HK-2 (cell line): Measurements from ENCODE around the gene DOCK1.

Experiments
- DNase-seq: peaks from one replicate; pipeline ENCODE4 v3.0.0-alpha.2; 2018; ENCODE audit not compliant: unreplicated experiment

DOCK1 gene

GRCh38 chr10:126950401-126951105 lies 45.3 kb downstream of the DOCK1 start:
- no peak for DNase-seq

GRCh38 chr10:126953886-126954285 lies 48.7 kb downstream of the DOCK1 start:
- DNase-seq, result no peak

- no peak for DNase-seq
These were observed 50.2 kb downstream of the DOCK1 start for GRCh38 chr10:126955396-126955795.

DNA sequence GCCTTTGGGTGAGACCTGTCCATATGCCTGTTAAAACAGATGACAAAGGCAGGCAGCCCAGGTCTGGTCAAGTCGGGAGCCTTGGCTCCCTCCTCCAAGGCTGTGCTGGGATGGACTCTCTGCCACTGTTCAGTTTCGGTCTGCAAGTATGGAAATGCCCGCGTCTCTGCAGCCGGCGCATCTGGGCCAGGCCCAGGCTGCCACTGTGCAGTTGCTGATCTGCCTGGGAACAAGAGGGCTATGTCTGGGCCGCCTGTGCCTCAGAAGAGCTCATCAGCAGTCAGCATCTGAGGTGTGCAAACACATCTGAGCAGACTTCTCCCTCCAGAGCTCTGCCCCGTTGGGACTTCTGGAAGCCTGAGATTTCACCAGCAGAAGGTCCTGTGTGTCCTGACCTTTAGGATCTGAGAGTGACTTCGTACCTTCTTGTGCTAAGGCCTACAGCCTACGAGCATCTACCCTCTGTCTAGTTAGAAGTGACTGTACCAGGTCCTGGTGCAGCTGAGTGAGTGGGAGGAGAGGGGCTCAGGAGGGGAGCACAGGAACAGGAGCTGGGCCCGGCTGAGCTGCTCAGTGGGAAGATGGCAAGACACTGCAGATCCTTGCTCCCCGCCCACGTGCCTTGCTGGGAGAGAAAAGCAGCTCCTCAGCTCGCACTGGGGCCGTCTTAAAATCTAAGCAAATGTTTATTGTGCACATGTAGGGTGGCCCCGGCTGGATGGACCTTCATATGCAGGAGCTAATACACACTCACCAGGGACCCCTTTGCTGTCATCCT lies 50.9 kb downstream of the DOCK1 start:
- DNase-seq, result no peak

DNA sequence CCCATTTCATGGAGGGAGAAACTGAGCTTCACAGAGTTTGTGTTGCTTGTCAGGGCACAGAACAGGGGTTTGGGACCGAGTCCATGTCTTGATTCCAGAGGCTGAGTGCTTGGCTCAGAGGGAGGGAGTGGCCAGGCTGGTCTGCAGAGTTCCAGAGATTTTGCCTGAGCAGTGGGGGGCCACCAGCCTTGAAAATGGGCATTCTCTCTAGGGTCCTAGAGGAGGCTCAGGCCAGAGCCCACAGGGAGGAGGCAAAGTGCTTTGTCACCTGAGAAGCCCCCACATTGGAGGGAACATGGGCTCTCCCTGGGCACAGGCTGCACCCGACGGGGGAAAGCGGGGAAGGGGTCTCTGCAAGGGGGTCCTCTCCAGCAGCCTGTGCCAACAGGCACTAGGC lies 51.5 kb downstream of the DOCK1 start:
- DNase-seq, result no peak

GRCh38 chr10:126957111-126957510 lies 51.9 kb downstream of the DOCK1 start:
- no peak for DNase-seq

DNA sequence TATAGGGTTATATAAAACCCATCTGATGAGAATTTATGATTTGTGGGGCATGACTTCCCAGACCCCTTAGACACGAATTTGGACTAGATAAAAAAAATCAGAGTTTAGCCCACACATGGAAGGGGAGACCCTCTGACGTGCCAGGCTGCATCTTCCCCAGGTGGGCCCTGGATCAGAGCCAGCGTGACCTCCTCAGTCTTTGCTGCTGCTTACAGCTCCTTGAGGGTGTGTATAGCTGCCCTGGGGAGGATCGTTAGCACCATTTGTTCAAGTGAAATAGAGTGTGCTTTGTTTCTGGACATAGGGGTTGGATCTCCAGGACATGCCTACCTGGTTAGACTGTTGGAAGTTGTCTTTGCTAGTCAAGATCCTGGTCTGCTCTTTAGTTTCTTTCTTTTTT lies 54.2 kb downstream of the DOCK1 start:
- DNase-seq, result no peak

- DNase-seq, result peak; percentile 7
These were observed 54.9 kb downstream of the DOCK1 start for GRCh38 chr10:126959906-126960685.

DNA sequence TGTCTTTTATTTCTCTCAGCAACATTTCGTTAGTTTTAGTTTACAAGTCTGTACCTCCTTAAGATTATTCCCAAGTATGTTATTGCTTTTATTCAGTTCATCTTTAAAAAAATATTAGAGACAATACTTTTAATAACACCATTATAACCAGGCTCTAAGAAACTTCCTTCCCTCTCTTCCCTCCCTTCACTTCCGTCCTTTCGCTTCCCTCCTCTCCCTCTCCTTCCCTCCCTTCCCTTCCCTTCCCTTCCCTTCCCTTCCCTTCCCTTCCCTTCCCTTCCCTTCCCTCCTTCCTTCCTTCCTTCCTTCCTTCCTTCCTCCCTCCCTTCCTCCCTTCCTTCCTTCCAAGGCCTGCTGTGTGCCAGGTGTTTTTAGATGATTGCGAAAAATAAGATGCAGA lies 58.1 kb downstream of the DOCK1 start:
- DNase-seq, result no peak

- DNase-seq, result no peak
These were observed 59.0 kb downstream of the DOCK1 start for GRCh38 chr10:126964190-126964589.

DNA sequence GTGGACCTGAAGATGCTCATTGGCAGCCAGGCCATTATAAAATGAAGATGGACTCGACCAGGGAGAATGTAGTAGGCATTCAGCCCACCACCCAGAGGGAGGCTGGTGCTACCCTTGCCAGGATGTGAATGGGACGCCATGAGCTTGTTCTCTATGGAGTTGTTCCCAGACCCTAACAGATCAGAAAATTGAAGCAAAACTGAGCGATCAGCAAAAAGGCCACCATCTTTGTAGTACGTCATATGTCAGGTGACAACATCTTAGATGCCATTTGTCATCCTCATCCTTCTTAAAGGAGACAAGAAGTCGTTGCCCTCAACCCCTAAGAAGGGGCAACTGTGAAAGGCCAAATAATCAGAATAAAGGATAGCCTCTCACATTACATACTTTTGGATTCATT lies 61.7 kb downstream of the DOCK1 start:
- DNase-seq, result no peak

- DNase-seq, result peak; percentile 34
These were observed 64.1 kb downstream of the DOCK1 start for GRCh38 chr10:126969310-126969709.

DNA sequence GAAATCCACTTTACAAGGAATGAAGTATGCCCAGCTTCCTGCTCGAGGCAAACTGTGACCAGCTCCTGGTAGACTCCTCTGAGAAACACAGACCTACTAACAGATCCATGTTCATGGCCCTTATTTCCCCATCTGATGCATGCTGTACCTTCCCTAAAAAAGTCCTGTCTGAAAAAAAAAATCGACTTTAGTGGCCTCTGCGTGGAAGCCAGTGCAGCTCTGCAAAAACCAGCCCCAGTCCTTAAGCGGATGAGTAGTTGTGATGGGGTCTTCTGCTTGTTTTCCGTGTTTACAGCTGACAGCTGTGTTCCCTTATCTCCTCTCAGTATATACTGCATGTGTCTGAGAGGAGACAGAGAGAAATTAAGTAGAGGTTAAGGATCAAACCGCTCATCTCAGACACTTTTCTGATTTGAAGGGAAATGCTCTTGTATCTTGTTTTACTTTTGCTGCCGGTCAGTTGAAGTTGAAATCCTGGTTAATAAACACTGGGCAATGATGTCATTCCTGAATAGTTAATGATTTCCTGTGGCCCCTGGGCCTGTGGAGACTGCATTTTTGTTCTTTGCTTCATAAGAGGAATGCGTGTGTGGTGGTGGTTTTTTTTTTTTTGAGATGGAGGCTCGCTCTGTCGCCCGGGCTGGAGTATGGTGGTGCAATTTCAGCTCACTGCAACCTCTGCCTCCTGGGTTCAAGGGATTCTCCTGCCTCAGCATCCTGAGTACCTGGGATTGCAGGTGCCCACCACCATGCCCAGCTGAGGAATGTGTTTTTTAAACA lies 67.6 kb downstream of the DOCK1 start:
- peak; percentile 67 for DNase-seq

- DNase-seq, result no peak
These were observed 70.0 kb downstream of the DOCK1 start for GRCh38 chr10:126975221-126975620.

- no peak for DNase-seq
These were observed 72.0 kb downstream of the DOCK1 start for GRCh38 chr10:126977216-126977615.

- no peak for DNase-seq
These were observed 74.1 kb downstream of the DOCK1 start for GRCh38 chr10:126979311-126979710.

GRCh38 chr10:126993208-126993607 lies 88.0 kb downstream of the DOCK1 start:
- no peak for DNase-seq

DNA sequence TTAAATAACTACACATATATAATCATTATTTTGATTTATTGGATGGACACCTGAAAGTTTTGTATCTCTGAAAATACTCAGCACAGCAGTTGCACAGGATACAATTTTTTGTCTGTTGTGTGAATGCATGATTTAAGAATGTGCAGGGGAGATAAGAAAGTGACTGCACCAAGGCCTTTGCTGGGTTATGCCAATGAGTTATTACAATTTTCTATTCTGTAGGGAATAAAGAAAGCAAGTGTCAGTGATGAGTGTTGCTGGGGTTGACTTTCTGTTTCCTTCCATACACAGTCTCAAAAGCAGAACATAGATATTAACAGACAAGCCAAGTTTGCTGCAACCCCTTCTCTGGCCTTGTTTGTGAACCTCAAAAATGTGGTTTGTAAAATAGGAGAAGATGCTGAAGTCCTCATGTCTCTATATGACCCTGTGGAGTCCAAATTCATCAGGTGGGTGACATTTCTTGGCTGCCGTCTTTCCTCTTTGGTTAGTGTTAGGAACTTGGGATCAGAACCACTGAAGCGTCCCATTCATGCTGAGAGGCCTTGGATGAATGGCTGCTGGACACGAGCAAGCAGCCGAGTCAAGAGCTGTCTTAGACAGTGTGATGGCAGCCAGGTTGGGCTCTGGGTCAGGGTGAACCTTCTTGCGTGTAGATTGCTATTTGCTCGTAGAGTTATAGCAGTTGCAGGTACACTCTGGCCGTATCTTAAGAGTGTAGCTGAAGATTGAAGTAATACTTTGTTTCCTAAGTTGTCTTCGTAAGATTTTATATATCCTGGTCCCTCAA lies 92.8 kb downstream of the DOCK1 start:
- DNase-seq, result no peak

GRCh38 chr10:127000598-127000997 lies 95.4 kb downstream of the DOCK1 start:
- DNase-seq, result no peak

DNA sequence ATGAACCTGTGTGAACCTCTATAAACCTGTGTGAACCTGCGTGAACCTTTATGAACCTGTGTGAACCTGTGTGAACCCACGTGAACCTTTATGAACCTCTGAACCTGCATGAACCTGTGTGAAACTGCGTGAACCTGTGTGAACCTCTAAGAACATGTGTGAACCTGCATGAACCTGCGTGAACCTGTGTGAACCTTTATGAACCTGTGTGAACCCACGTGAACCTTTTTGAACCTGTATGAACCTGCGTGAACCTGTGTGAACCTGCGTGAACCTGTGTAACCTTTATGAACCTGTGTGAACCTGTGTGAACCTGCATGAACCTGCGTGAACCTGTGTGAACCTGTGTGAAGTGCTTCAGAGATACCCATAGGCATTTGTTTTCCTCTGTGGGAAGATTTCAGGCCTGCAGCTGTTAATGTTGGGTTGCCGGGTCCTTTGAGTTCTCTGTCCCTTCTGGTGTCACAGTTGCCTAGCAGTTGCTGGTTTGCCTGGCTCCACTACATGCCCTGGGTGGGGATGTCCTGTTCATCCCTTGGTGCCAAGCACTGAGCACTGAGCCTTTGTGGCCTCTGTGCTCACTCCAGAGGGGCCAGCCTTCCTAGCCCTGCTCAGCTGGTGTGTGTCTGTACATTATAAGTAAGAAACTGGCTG lies 97.9 kb downstream of the DOCK1 start:
- no peak for DNase-seq

GRCh38 chr10:127006453-127006852 lies 101.2 kb downstream of the DOCK1 start:
- DNase-seq, result no peak
